CD4-positive, alpha-beta T cell treated with Interleukin-2 at 100 ng/mL for 4 hours (primary cell): ENCODE results near the gene PZP.

Source experiments
- DNase-seq: peaks from one replicate; pipeline ENCODE4 v3.0.0-alpha.2; 2020; ENCODE audit warnings: low spot score

PZP gene

GRCh38 chr12:9103050-9103849 lies 104.9 kb downstream of the PZP start:
- DNase-seq: no peak

- no peak for DNase-seq
Observed at GRCh38 chr12:9101018-9101687, 107.0 kb downstream of the PZP start.

- DNase-seq: no peak
Observed at GRCh38 chr12:9099552-9100190, 108.5 kb downstream of the PZP start.
